Colon (tissue), 2 donors: ENCODE results near the gene CD3D.
"Not testable (repeated sequence)": the region's sequence is repeated elsewhere in the genome, so short reads cannot be mapped to it uniquely, and the experiment has no call there.

ENCODE experiments used
- FAIRE-seq: peaks from 2 replicates; lab custom pipeline; 2012; peaks lifted over from hg19 to GRCh38; lab: Jason Lieb, UNC
- donor health status: control.
- donor health status: control.

Gene CD3D

DNA sequence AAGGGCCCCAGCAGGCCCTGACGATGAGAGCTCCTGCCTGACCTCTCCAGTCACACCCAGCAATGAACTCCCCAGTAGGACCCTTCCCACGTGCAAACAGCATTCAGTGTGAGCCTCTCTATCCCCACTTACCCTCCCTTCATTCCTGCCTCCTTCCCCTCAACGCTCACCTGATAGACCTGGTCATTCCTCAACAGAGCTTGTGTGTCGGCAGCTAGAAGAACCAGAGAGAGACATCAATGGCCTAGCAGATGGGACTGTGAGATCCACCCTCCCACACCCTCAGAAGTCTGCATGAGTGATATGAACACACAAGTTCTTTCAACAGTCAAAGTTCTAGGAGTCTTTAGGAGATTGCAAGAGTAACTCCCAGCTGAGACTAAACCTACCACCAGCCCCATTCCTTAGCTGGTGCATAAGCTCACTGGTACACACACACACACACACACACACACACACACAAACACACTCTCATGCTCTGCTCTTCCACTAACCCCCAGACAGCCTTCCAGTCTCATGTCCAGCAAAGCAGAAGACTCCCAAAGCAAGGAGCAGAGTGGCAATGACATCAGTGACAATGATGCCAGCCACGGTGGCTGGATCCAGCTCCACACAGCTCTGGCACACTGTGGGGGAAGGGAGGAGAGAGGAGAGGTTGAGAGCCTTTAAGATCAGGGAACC, 3.1 kb downstream of the CD3D start:
- FAIRE-seq, result no peak

DNA sequence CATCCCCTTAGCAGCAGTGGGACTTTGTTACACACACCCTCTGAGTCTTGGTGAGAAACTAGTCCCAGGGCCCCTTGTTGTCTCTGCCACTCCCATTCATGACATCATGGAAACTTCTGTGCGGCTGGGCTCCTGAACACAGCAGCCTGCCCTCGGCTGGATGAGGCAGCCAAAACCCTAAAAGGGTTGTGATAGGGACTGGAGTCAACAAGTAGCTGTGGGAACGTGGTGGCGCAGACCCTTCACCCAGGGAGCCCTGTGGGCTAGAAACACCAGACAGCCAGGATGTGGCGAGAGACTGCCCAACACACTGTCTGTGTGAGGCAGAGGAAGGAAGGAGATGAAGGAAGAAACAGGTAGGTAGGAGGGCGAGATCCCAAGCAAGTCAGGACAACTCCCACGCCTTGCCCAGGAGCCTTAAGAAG, 3.9 kb downstream of the CD3D start:
- no peak for FAIRE-seq

DNA sequence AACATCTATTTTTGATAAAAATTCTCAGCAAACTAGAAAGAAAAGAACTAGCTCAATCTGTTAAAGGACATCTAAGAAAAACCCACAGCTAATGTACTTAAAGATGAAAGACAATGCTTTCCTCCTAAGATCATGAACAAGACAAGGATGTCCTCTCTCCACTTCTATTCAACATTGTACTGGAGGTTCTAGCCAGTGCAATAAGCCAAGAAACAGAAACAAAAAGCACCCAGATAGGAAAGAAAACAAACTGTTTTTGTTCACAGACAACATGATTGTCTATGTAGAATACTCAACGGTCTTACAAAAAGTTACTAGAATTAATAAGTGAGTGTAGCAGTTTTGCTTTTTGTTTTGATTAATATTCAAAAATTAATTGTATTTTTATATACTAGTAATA, 7.8 kb downstream of the CD3D start:
- FAIRE-seq, result no peak

- FAIRE-seq, result no peak
Observed at GRCh38 chr11:118328745-118329144, 13.8 kb downstream of the CD3D start.

DNA sequence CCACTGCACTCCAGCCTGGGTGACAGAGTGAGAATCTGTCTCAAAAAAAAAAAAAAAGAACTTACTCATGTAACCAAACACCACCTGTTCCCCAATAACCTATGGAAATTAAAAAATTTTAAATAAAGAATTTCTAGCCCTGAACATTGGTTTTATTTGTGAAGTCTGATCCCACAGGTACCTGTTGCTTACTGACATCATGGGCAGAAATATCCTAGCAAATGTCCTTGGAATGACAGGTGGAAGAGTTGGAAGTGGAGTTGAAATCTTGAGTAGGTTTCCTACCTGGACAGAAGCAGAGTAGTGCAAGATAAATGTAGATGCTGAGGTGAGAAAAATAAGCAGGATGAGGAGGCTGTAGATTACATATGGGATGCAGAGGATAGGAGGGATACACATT, 17.2 kb downstream of the CD3D start:
- FAIRE-seq, result no peak

- no peak for FAIRE-seq
Observed at GRCh38 chr11:118322721-118323120, 19.8 kb downstream of the CD3D start.

DNA sequence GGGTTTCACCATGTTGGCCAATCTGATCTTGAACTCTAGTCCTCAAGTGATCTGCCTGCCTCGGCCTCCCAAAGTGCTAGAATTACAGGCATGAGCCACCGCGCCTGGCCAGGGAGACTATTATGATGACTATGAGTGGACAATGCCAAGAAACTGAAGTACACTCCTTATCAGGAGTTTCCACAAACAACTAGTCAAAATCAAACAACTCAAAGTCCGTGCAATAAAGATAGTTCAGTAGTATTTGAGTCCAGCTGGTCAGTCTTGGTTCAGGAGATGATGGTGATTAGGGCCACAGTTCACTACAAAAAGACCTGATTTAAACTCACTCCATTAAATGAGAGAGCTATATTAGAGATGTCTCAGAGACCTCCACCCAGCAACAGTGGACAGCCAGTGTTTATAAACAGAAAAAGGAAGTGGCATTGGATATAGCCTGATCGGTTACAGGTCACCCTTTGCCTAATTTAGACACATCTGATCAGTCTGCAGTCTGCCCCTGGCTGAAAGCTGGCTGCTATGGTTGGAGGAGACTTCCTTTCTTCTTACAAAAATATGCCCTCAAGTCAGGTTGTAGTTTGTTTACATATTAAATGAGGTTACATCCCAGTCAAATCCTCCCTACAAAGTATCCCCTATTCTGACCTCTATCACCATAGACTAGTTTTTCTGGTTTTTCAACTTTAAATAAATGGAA, 21.0 kb downstream of the CD3D start:
- no peak for FAIRE-seq

GRCh38 chr11:118320515-118320914, 22.0 kb downstream of the CD3D start:
- FAIRE-seq, result no peak

DNA sequence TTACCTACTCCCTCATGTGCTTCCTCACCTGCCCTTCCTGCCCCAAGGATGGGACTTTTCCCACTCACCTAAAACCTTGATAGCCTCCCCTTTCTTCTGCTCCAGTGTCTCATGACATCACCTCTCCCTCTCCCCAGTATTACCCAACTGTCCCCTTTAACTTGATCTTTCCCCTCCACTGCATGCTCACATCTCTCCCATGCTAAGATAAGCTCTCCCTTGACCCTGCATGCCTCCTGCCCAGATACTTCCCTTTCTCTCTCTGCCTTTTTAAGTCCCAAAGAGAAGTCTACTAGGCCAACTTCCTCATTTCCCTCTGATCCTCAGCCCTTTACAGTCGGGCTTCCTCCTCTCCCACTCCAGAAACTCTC, 23.2 kb downstream of the CD3D start:
- no peak for FAIRE-seq

DNA sequence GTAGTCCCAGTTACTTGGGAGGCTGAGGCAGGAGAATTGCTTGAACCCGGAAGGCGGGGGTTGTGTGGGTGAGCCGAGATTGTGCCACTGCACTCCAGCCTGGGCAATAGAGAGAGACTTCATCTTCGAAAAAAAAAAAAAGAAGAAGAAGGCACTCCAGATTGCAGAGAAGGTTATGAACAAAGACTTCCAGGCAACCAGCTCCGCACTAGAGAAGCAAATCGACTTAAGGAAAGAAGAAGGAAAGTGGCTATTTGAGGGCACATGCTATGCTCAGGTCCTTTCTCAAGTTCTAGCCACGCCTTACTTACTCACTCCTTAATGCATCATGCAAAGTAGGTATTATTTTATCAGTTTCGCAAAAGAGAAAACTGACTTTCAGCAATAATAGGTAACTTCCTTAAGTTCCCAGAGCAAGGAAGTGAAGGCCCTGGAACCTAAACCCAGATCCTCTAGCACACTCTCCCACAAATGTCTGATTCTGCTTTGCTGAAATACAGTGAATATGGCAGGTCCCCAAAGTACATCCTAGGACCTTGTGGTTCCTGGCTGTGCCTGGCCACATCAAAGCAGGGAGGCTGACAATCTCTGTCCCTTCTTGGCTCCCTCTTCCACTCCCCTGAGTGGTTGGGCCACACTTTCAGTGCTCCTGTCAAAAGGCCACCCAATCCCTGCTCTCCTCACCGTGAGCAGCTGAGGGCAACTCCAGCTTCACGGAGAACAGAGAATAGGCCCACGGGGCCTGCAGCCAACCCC, 23.7 kb downstream of the CD3D start:
- no peak for FAIRE-seq

- FAIRE-seq, result no peak
Observed at GRCh38 chr11:118318124-118318523, 24.4 kb downstream of the CD3D start.

DNA sequence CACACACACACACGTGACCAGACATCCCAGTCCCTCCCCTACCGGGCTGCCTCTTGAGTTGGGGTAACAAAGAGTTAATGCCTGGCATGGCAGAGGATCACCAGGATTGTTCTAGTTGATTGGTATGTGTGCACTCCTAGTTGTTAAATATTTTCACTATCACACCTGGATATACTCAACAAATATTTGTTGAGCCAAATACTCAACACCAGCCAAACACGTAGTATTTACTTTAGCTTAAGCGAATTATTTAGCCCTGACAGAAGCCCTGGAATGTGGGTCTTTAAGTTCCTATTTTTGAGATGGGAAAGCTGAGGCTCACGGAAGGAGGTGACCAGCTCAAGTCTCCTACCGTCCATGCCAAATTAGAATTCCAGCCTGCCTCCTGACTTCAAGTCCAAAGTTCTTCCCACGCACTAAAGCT, 27.5 kb downstream of the CD3D start:
- FAIRE-seq, result no peak

DNA sequence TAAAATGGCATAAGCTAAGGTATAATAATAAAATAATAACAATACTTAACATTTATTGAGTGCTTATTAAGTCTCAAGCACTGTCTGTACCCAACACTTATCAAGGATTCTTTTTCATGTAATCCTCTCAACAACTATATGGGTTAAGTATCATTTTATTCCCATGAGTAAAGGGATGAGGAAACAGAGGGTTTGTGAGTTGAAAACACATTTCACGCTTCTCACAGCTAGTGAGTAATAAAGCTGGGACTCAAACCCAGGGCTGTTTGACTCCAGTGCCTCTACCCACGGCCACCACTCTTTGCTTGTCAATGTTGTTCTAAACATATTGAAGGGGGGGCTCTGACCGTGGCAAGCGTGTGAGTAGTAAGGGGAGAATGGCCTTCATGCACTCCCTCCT, 29.3 kb downstream of the CD3D start:
- no peak for FAIRE-seq

DNA sequence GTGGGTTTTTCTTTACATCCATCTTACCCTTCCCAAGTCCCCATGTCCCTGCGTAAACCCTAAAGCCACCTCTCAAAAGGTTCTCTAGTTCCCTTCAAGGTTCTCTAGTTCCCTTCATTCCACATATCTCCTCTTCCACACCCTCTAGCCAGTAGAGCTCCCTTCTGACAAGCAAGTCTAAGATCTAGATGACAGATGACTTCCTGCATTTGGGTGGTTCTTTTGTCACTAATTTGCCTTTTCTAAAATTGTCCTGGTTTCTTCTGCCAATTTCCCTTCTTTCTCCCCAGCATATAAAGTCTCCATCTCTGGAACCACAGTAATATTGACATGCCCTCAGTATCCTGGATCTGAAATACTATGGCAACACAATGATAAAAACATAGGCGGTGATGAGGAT, 30.2 kb downstream of the CD3D start:
- no peak for FAIRE-seq

- no peak for FAIRE-seq
Observed at GRCh38 chr11:118311518-118311917, 31.0 kb downstream of the CD3D start.

- FAIRE-seq, result no peak
Observed at GRCh38 chr11:118310781-118311485, 31.6 kb downstream of the CD3D start.

DNA sequence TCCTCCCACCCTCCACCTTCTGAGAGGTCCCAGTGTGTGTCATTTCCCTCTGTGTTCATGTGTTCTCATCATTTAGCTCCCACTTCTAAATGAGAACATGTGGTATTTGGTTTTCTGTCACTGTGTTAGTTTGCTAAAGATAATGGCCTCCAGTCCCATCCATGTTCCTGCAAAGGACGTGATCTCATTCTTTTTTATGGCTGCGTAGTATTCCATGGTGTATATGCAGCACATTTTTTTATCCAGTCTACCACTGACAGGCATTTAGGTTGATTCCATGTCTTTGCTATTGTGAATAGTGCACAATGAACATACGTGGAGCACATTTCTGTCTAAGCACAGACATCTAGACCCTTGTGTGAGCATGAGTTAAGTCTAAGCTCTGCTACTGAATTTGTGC, 32.2 kb downstream of the CD3D start:
- FAIRE-seq, result no peak

- FAIRE-seq, result not testable (repeated sequence)
Observed at GRCh38 chr11:118308995-118309528, 33.4 kb downstream of the CD3D start.

GRCh38 chr11:118306556-118306955, 35.9 kb downstream of the CD3D start:
- no peak for FAIRE-seq

- FAIRE-seq, result no peak
Observed at GRCh38 chr11:118305726-118306125, 36.8 kb downstream of the CD3D start.

DNA sequence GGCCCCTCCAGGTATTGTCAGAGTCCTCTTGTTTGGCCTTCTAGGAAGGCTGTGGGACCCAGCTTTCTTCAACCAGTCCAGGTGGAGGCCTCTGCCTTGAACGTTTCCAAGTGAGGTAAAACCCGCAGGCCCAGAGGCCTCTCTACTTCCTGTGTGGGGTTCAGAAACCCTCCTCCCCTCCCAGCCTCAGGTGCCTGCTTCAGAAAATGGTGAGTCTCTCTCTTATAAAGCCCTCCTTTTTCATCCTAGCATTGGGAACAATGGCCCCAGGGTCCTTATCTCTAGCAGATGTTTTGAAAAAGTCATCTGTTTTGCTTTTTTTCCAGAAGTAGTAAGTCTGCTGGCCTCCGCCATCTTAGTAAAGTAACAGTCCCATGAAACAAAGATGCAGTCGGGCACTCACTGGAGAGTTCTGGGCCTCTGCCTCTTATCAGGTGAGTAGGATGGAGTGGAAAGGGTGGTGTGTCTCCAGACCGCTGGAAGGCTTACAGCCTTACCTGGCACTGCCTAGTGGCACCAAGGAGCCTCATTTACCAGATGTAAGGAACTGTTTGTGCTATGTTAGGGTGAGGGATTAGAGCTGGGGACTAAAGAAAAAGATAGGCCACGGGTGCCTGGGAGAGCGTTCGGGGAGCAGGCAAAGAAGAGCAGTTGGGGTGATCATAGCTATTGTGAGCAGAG, 37.8 kb downstream of the CD3D start, which contains the start of gene CD3E:
CD3E (plus strand) TSS at position 163 of the 681 bp plus-strand sequence; CDS start at position 386, 223 bp downstream.
- FAIRE-seq, result no peak

GRCh38 chr11:118304227-118304567, 38.3 kb downstream of the CD3D start:
- FAIRE-seq, result no peak
